ENCODE results near the gene SUB1.
"Not testable (repeated sequence)": the region's sequence is repeated elsewhere in the genome, so short reads cannot be mapped to it uniquely, and the experiment has no call there.

SUB1 gene

DNA sequence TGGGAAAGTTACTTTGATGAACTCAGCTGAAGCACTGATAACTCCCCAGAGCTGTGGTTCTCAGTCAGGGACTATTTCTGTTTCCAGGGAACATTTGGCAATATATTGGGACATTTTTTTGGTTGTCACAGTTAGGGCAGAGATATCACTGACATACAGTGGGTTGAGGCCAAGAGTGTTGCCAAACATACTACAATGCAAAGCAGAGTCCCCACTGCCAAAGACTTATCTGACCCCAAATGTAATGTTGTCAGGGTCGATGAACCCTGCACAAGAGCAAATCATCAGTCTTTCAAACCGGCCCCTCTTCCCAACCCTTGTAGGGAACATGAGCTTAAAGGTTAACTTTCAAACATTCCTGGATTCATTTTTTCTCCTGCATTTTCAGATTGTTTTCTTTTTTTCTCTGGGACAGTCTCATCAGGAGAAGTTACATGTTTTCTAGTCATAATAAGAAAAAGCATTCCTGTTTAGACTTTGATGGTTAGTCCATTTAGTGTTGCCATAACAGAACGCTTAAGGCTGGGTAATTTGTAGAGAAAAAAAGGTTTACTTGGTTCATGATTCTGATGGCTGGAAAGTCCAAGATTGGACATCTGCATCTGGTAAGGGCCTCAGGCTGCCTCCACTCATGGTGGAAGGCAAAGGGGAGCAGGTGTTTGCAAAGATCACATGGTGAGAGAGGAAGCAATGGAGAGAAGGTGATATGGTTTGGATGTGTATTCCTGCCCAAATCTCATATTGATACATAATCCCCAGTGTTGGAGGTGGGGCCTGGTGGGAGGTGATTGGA lies 18.8 kb upstream of the SUB1 start:
- DNase-seq (ENCODE audit: low read depth), result no peak

GRCh38 chr5:32571128-32571527 lies 14.2 kb upstream of the SUB1 start:
- DNase-seq (ENCODE audit: low read depth), result no peak

- no peak for DNase-seq (ENCODE audit: low read depth)
These were observed 12.4 kb upstream of the SUB1 start for GRCh38 chr5:32572778-32573480.

- DNase-seq (ENCODE audit: low read depth), result not testable (repeated sequence)
These were observed 11.9 kb upstream of the SUB1 start for GRCh38 chr5:32573481-32573854.

DNA sequence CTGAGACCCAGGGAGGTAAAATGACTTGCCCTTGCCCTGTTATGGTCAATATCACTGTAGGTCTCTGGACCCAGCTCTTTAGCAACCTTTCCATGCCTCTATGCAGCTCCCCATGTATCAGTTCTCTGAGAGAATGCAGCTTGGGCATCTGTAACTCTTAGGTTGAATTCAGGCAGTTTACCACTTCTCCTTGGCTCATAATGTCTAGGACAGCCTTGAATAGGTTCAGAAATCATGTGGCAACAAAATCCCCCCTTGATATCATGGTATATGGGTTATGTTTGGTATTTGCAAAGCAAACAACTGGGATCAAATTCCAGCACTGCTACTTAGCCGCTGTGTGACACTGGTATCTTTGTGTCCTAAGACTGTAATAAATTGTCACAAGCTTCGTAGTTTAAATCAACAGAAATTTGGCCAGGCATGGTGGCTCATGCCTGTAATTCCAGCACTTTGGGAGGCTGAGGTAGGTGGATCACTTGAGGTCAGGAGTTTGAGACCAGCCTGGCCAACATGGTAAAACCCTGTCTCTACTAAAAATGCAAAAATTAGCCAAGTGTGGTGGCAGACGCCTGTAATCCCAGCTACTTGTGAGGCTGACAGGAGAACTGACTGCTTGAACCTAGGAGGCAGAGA lies 10.7 kb upstream of the SUB1 start:
- DNase-seq (ENCODE audit: low read depth), result no peak

DNA sequence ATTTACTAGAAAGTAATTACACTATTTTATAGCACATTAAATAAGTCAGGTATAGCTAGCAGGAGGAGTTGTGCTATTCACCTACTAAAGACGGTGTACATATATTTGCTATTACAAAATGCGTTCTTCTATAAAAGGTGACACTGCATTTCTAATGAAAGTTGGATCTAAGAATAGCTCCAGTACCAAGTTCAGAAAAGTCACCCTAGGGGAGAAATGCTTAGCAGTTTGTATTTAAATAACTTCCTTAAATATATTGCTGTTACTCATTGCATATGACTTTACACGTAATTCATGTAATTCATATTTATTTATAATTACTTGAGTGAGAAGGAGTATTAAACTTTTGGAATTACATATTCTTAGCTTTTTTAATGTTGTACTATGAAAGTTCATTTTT lies 7.0 kb upstream of the SUB1 start:
- DNase-seq (ENCODE audit: low read depth), result no peak

DNA sequence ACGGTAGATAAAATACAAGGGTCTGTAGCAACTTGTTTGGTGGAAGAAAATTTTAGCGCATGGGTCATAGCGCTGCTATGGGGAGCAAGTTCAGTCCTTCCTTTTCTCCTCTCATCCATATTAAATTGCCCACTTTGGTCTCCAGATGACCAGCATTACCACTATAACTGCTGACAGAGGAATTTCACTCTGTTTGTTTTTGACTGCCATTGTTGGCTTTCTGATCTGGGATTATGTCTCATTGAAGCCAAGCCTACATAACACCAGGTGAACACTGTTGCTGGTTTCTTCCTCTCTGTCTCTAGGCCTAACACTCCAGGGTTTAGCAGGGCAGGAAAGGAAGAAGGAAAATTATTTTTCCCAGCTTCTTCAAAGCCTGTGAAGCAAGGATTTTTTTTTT lies 6.6 kb upstream of the SUB1 start:
- no peak for DNase-seq (ENCODE audit: low read depth)

DNA sequence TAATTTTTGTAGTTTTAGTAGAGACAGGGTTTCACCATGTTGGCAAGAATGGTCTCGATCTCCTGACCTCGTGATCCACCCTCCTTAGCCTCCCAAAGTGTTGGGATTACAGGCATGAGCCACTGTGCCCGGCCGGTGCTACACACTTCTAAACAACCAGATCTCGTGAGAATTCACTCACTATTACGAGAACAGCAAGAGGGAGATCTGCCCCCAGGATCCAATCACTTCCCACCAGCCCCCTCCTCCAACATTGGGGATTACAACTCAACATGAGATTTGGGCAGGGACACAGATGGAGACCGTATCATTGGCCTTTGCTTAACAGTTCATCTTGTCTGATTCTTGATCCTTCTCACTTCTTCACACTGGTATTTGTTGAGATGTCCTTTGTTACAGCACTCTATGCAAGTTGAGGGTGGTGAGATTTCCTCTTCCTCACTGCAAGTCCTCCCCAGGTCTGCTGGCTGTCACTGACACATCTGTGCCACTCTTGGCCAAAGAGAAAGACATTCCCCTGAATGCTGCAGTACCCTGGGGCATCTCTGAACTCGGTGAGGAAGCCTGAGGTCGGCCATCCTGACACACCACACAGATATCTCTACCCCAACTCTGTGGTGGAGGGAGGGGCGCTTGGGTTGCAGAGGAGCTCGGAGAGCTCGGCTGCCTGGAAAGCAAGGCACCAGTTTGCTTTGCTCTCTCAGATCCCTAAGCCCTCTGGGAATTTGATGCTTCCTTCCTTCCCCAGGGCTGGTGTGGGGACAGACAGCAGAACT lies 4.2 kb upstream of the SUB1 start:
- DNase-seq (ENCODE audit: low read depth), result no peak

DNA sequence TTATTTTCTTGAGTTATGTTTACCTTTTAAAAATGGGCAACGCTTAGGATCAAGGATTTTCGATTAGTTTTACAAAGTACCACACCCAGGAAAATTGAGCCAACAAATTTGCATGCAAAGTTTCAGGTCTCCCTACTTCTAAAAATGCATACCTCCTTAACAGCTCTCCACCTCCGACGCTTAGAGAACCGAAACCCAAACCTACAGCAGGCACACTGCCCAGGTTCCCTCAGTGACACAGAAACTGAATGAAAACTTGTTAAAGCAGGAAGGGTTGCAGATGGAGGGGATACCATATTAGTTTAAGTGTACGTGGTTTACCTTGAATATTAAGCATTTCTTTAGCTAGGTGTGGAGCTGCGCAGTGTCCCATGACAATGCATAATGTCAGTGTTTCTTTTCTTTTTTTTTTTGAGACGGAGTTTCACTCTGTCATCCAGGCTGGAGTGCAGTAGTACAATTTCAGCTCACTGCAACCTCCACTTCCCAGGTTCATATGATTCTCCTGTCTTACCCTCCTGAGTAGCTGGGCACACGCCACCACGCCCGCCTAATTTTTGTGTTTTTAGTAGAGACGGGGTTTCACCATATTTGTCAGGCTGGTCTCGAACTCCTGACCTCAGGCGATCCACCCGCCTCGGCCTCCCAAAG lies 1.6 kb upstream of the SUB1 start:
- DNase-seq (ENCODE audit: low read depth), result no peak

GRCh38 chr5:32584646-32585045 lies 711 bp upstream of the SUB1 start:
- no peak for DNase-seq (ENCODE audit: low read depth)

DNA sequence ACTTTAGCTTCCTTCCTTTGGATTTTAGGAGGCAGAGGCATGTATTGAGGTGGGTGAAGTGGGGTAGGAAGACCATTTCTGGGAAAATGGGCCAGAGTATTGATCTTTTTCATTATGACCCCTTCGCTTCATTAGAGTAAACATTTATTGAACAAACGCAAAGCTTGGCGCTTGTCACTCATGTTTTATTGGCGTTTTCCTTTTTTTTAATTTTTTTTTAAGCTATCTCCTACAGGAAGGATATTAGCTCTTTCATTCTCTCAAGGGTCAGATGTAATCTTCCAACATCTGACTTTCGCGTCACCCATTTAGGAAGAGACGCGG lies 273 bp upstream of the SUB1 start:
- no peak for DNase-seq (ENCODE audit: low read depth)

GRCh38 chr5:32586276-32586599 lies 881 bp downstream of the SUB1 start:
- no peak for DNase-seq (ENCODE audit: low read depth)

DNA sequence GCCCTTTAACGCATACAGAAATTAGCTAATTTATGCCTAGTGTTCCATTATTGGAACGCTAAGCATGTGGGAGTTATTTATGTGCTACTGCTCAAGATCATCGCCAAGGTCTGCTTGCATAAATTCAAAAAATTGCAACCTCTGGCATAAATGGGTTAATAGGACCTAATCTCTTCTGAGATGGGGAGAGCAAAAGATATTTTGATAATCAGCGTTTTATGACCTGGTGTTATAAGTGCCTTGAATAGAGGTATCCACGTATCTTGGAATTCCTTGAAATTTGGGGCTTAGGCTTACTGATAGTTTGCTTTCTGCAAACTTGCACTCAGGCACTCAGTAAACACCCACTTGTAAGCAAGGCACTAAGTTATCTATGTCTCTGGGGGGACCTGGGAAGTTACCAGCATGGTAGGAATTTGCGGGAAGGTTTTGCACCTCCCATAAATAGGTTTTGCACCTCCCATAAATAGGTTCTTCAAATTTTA lies 1.8 kb downstream of the SUB1 start:
- no peak for DNase-seq (ENCODE audit: low read depth)

DNA sequence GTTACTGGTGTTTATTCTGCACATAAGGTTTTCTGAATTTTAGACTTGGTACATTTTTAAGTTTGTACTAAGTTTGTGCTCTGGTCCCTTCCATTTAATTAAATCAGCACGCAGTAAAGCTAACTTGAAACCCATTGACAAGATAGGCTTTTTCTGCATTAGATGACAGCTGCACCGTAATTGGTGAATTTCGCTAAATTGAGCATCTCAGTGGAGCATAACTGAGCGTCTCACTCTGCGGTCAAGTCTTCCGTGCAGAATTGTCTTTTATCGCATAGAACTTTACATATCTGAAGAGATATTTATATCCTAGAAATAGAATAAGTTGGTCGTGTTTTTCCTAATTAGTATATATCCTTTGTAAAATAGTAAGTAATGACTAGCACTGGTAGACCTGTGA lies 4.1 kb downstream of the SUB1 start:
- no peak for DNase-seq (ENCODE audit: low read depth)

GRCh38 chr5:32589942-32590869 lies 4.8 kb downstream of the SUB1 start:
- no peak for DNase-seq (ENCODE audit: low read depth)

DNA sequence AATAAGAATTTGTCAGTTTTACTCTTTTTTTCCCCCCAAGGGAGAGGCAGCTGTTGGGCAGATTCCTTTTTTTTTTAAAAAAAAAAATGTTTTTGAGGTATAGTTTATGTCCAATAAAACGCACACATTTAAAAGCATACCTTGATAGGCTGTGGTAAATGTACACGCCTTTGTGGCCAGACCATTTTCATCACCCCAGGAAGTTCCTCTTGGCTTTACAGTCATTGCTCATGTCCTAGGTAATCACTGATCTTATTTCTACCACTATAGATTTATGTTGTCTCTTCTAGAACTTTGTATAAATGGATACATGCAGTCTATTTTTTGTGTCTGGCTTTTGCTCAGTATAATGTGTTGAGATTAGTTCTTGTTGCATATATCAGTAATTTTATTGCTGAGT lies 9.8 kb downstream of the SUB1 start:
- DNase-seq (ENCODE audit: low read depth), result no peak

DNA sequence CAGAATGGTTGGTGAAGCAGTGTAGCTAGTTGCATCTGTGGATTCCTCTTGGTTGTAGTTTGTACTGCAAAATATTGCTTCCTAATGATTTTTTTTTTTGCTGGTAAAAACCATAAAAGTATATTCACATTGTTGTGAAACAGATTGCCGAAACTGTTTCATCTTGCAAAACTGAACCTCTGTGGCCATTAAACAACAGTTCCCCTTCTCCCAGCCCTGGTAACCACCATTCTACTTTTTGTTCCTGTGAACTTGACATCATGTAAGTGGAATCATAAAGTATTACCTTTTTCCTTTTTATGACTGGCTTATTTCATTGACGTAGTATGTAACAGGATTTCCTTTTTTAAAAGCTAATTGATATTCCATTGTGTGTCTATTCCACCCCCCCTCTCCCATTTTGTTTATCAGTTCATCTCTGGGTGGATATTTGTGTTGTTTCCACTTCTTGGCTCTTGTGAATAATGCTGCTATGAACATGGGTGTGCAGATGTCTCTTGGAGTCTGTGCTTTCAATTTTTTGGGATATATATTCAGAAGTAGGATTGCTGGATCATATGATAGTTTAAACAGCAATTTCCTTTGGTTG lies 11.8 kb downstream of the SUB1 start:
- DNase-seq (ENCODE audit: low read depth), result no peak

DNA sequence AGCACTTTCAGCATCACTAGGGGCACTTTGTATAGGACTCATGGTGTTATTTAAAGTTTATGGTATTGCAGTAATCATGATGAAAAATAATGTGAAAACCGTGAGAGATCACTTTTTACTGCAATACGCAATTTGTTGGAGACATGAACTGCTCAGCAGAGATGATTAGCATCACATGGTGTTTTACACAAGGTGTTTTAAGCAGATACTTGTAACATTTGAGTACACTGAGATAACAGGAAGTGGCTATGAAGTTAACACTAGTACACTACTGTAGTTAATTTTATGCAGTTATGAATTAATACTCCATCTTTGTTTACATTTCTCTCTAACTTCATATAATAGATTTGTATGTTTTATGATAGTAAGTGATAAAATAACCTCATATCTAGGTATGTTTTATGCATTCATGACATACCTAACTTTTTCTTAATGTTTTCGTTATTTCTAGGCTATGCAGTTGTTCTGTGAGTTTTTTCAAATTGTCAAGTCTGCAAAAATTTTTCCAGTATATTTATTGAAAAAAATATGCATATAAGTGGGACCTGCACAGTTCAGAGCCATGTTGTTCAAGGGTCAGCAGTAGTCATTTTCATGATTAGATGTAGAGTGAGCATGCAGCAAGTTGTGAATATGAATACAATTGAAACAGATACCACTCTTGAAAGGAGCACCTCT lies 13.0 kb downstream of the SUB1 start:
- DNase-seq (ENCODE audit: low read depth), result no peak

- no peak for DNase-seq (ENCODE audit: low read depth)
These were observed 13.7 kb downstream of the SUB1 start for GRCh38 chr5:32598997-32599549.

Data from stimulated activated CD8-positive, alpha-beta memory T cell treated with anti-CD3 and anti-CD28 coated beads, Interleukin-7, amount 100 ng/mL, for 24 hours (primary cell).